BE2C (cell line): Measurements from ENCODE around the gene CNP.

ENCODE experiments used
- DNase-seq: peaks from one replicate; pipeline ENCODE4 v3.0.0-alpha.2; 2020
- H3K27me3 ChIP-seq: fragments of 250-450 bp; sonication (Bioruptor Pico); 2 replicates; pipeline ENCODE4 v1.5.1; 2020; ENCODE audit warnings: mild to moderate bottlenecking
- H3K36me3 ChIP-seq: fragments of 250-450 bp; sonication (Bioruptor Pico); 2 replicates; pipeline ENCODE4 v1.5.1; 2020; ENCODE audit warnings: mild to moderate bottlenecking
- H3K4me1 ChIP-seq: fragments of 250-450 bp; sonication (Bioruptor Pico); 2 replicates; pipeline ENCODE4 v1.5.1; 2020
- H3K4me3 ChIP-seq: 2 replicates; pipeline ENCODE4 v1.5.1; 2011; ENCODE audit warnings: low read depth, low read length
- H3K9me3 ChIP-seq: fragments of 250-450 bp; sonication (Bioruptor Pico); 2 replicates; pipeline ENCODE4 v1.5.1; 2020
- CTCF ChIP-seq: IDR thresholded peaks from 2 replicates; pipeline ENCODE4 v1.5.1; 2012; ENCODE audit warnings: mild to moderate bottlenecking, low read depth, low read length

Gene CNP

GRCh38 chr17:41957031-41957868 is 9.3 kb upstream of the CNP start:
- no peak overlapping the region for H3K4me3 ChIP-seq
- DNase-seq, result no peak
- no peaks in the 10 kb centered on the region for H3K27me3 ChIP-seq
- peaks cover 4% of the 10 kb centered on the region; the same call in 1 of the 2 replicates for H3K4me1 ChIP-seq
- no peaks in the 10 kb centered on the region for H3K9me3 ChIP-seq
- peaks cover 4% of the 10 kb centered on the region; the same call in 1 of the 2 replicates for H3K36me3 ChIP-seq
- TF ChIP-seq CTCF, result no peak

GRCh38 chr17:41957869-41958439 is 8.6 kb upstream of the CNP start:
- no peaks in the 10 kb centered on the region for H3K9me3 ChIP-seq

GRCh38 chr17:41959030-41959335 is 7.6 kb upstream of the CNP start:
- H3K27me3 ChIP-seq, result no peaks in the 10 kb centered on the region
- no peak for DNase-seq
- no peak for TF ChIP-seq CTCF

More at GRCh38 chr17:41957869-41958439, 8.6 kb upstream of the CNP start:
- peaks cover 4% of the 10 kb centered on the region; the same call in 1 of the 2 replicates for H3K4me1 ChIP-seq
- H3K27me3 ChIP-seq, result no peaks in the 10 kb centered on the region
- no peak for DNase-seq
- no peak overlapping the region for H3K4me3 ChIP-seq
- TF ChIP-seq CTCF, result no peak
- peaks cover 4% of the 10 kb centered on the region; the same call in 1 of the 2 replicates for H3K36me3 ChIP-seq

GRCh38 chr17:41959336-41960095 is 7.1 kb upstream of the CNP start:
- H3K4me3 ChIP-seq, result no peak overlapping the region
- no peaks in the 10 kb centered on the region for H3K9me3 ChIP-seq
- H3K4me1 ChIP-seq, result peaks cover 4% of the 10 kb centered on the region; the same call in 1 of the 2 replicates
- H3K36me3 ChIP-seq, result peaks cover 4% of the 10 kb centered on the region; the same call in 1 of the 2 replicates
- TF ChIP-seq CTCF, result peak; percentile 86
- DNase-seq, result peak; percentile 83
- no peaks in the 10 kb centered on the region for H3K27me3 ChIP-seq

More at GRCh38 chr17:41959030-41959335, 7.6 kb upstream of the CNP start:
- Histone ChIP-seq H3K4me1 (peaks cover 4% of the 10 kb centered on the region; the same call in 1 of the 2 replicates), H3K4me3 (no peak overlapping the region), H3K36me3 (peaks cover 4% of the 10 kb centered on the region; the same call in 1 of the 2 replicates), H3K9me3 (no peaks in the 10 kb centered on the region)

GRCh38 chr17:41962111-41962510 is 4.5 kb upstream of the CNP start:
- TF ChIP-seq CTCF, result no peak
- Histone ChIP-seq H3K9me3 (no peaks in the 10 kb centered on the region), H3K4me3 (no peak overlapping the region), H3K36me3 (no peaks in the 10 kb centered on the region), H3K27me3 (no peaks in the 10 kb centered on the region), H3K4me1 (peaks cover 9% of the 10 kb centered on the region)
- no peak for DNase-seq
